ENCODE measurements around the gene AFF3.

AFF3 gene

DNA sequence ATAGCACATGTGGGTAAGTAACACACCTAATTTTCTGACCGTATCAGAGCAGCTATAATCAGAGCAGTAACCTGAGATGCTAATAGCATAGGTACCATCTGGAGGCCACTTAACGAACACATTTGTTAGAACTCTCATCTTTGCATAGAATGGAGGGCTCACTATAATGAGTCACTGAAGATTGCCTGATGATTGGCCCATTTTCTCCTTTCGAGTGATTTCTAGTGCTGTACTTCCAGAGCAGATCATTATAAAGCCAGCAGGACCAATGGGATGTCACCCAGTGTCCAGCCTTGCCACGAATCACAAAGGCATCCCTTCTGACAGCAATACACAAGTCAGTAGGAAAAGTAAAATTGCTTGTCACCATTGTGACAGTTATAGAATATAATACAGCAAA is 570.9 kb downstream of the AFF3 start:
- DNase-seq: peak; percentile 86

GRCh38 chr2:99571021-99571420 is 571.4 kb downstream of the AFF3 start:
- no peak for DNase-seq

GRCh38 chr2:99569386-99569785 is 573.0 kb downstream of the AFF3 start:
- no peak for DNase-seq

- no peak for DNase-seq
These were observed 577.2 kb downstream of the AFF3 start for GRCh38 chr2:99565227-99565626.

DNA sequence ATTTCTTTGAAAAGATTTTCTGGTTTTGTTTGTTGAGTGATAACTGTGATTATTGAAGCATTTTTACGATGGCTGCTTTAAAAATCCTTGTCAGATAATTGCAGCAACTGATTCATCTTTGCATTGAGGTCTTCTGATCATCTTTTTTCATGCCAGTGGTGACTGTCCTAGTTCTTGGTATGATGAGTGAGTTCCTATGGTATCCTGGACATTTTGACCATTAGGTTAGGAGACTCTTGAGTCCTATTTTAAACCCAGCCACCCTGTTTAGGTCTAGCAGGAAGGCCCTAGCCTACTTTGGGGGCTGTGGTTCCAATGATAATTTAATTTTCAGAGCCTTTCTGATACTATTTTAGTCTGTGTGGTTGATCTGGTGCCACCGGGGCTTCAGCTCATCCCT is 579.9 kb downstream of the AFF3 start:
- DNase-seq: no peak

DNA sequence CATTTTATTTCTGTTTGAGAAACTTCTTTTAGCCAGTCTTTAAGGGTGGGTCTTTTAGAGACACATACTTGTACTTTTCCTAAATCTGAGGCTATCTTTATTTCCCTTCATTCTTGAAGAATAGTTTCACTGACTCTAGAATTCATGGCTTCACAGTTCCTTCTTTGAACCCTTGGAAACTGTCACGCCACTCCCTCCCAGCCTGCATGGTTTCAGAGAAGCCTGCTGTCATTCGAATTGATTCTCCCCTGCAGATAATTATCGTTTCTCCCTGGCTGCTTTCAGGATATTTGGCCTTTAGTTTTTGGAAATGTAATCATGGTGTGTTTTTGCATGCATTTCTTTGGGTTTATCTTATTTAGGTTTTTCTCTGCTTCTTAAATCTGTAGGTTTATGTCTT is 580.6 kb downstream of the AFF3 start:
- no peak for DNase-seq

DNA sequence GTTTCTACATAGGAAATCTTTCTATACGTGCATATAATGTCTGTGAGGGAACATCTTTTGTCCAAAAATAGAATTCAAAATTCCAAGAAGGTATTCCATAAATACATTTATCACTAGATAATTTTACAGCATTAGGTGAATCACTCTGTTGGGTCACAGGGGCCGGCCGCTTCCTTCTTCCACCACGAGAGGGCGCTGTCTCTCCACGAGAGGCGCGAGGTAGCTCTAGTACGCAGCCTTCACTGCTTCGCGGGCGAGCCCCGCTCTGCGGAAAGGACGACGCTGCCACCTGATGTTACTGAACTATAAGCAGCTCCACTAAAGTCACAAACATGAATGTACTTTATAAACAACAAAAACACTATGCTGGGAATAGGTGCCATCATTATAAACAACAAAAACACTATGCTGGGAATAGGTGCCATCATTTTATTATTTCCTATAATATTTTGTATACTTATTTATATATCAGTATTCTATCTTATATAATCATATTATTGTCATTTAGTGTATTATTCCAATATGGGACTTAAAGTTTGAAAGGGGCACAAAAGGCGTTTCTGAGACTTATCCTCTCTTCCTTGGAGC is 583.2 kb downstream of the AFF3 start:
- DNase-seq: peak; percentile 84

DNA sequence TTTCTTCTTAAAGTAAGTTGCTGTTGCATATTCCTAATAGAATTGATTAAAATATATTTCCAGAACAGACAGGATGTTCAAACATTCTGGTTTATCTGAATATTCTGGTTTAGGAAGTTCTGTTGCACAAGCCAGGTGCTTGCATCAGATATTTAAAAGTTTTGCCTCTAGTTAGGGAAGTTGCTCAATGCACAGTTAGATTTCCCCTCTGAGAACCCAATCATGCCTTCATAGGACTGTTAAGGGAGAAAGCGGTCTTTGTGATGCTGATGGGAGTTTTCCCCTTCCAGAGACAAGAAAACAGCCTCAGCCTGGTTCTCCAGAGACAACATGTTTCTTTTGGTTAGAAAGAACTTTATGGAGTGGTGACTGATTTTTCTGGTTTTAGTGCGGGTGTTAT is 587.0 kb downstream of the AFF3 start:
- DNase-seq: no peak

DNA sequence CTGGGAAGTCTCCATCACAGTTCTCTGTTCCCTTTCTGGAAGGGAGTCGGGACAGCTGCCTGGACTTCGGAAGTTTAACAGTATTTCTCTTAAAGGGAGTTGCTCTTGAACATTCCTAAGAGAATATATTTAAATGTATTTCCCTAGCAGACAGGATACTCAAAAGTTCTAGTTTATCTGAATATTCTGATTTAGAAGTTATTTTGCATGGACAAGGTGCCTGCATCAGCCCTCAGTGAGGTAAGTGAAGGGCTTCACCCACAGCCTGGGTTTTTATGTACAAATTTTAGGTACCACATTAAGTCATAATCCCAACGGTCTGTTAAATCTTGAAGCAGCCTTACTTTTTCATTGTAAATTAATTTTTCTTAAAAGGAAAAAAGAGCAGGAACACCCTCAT is 587.5 kb downstream of the AFF3 start:
- no peak for DNase-seq

DNA sequence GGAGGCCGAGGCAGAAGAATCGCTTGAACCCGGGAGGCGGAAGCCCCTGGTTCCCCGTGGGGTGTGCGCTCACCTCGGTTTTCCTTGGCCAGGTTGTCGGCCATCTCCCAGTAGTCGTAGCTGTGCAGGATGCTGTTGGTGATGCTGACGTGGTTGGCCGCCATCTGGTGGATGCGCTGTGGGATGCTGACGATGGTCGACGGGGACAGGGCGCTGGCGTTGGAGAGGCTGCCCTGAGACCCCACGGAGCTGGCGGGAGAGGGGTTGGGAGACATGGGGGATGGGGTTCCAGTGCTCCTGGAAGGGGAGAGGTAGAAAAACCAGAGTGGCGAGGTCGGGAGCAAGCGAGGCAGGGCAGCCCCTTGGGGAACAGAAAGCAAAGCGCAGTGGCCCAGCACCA is 588.2 kb downstream of the AFF3 start:
- DNase-seq: no peak

- peak; percentile 7 for DNase-seq
These were observed 589.9 kb downstream of the AFF3 start for GRCh38 chr2:99552529-99552928.

GRCh38 chr2:99550368-99550767 is 592.0 kb downstream of the AFF3 start:
- DNase-seq: no peak

GRCh38 chr2:99545604-99546003 is 596.8 kb downstream of the AFF3 start:
- no peak for DNase-seq

GRCh38 chr2:99545066-99545465 is 597.3 kb downstream of the AFF3 start:
- DNase-seq: no peak

GRCh38 chr2:99544608-99545007 is 597.8 kb downstream of the AFF3 start:
- no peak for DNase-seq

DNA sequence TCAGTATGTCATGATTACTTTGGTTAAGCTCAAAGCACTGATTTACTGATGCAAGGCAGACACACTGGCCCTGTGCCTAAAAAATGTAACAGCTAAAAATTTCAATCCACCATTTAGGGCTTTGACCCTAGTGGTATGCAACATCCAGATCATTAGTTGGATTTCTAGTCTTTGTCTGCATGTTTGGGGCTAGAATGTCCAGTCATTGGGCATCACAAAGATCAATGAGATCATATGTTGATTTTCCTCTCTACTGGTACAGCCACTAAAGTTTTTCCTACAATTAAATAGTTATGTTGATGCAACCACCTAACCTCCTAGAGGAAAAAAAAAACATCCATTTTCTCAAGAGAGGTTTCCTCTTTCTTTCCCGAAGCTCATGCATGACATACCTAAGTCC is 599.1 kb downstream of the AFF3 start:
- DNase-seq: no peak

DNA sequence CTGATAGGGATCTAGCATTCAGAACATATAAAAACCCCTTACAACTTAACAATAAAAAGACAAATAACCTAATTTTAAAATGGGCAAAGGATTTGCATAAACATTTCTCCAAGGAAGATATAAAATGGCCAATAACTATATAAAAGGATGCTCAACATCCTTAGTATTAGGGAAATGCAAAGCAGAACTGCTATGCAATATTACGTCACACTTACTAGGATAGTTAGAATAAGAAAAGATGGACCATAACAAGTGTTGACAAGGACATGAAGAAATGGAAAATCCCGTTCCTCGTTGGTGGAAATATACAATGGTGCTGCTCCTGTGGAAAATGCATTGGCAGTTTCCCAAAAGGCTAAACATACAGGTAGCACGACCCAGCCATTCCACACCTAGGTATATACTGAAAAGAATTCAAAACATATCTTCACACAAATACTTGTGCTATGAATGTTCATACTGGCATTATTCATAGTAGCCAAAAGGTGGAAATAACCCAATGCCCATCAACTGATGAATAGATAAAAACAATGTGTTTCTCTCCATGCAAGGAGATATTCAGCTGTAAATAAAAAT is 604.4 kb downstream of the AFF3 start:
- no peak for DNase-seq

DNA sequence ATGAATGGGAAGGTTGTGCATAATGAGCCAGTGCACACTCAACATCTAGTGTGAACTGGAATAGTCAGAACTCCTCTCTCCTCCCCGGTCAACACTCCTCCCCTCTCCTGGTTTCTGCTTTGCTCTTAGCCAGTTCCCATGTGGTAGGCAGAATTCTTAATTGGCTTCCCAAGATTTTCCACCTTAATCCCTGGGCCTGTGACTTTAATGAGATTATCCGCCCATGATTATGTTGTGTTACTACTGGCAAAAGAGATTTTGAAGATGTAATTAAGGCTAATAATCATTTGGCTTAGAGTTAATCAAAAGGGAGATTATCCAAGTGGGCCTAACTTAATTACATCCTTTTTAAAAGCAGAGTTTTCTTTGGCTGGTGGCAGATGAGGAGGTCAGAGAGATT is 618.3 kb downstream of the AFF3 start:
- no peak for DNase-seq

GRCh38 chr2:99522157-99522556 is 620.2 kb downstream of the AFF3 start:
- no peak for DNase-seq

- DNase-seq: no peak
These were observed 621.6 kb downstream of the AFF3 start for GRCh38 chr2:99520813-99521212.

DNA sequence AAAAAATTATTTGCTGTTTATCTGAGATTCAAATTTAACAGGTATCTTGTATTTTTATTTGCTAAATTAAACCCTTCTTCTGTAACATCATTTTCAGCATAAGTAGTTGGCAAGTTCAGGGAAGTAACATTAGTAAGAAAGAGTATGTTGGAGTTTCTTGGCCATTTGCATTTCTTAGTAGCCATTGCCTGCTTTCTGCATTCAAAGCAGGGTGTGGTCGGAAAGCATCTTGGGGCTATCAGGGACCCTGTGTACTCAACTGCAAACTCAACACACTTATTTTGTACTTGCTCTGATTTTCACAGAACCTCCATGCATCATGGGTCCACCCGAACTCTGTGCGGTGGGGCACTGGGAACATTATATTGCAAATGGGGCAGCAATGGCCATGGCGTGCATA is 622.2 kb downstream of the AFF3 start:
- no peak for DNase-seq

GRCh38 chr2:99514357-99514756 is 628.0 kb downstream of the AFF3 start:
- DNase-seq: no peak

DNA sequence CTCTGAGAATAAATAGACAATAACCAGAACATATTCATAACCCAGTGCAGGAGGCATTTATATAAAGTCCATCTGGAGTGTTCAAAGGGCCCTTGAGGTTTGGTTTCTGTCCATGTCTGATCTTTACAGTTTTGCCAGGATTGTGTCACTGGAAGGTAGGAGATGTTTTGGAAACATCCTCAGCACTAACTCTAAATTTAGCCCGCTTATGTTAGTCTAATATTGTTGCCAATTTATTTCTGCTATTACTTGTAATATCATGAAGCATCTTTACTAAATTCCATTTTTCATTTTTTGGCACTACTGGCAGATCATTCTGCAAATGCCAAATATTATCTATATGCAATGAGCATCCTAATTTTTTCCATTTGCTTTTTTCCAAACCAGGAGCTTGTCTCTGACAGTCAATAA is 630.2 kb downstream of the AFF3 start:
- no peak for DNase-seq

DNA sequence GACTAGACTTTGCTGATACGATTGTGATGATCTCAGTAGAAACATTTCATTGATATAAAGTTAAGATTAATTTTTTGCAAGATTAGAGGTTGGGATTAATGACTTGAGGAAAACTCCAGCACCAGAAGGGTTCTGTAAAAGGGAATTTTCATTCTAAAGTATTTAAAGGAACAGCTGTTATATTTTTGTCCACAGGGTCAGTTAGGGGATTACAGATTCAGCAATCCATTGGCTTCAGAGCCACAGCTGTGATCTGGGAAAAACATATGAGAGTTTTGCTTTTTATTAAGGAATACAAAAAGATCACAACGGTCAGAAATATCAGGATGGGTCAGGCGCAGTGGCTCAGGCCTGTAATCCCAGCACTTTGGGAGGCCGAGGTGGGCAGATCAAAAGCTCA is 633.0 kb downstream of the AFF3 start:
- DNase-seq: no peak

All from NCI-H345 (cell line).